IMR-90 (cell line): ENCODE results near the gene CAPZA1.

Source experiments
- BHLHE40 ChIP-seq: fragments of 150-350 bp; IDR thresholded peaks from 2 replicates; pipeline ENCODE4 v1.6.1; 2016; ENCODE audit warnings: mild to moderate bottlenecking, low read depth, low read length
- CEBPB ChIP-seq: IDR thresholded peaks from 2 replicates; pipeline ENCODE4 v1.6.1; 2012; ENCODE audit warnings: low read depth, low read length, improper control_type of control experiment
- CTCF ChIP-seq: conservative IDR thresholded peaks from 2 replicates; pipeline ENCODE4 v1.5.1; 2012; ENCODE audit warnings: mild to moderate bottlenecking, low read depth, low read length, improper control_type of control experiment
- MAZ ChIP-seq: IDR thresholded peaks from 2 replicates; pipeline ENCODE4 v1.6.1; 2012; ENCODE audit warnings: low read depth, mild to moderate bottlenecking, low read length, improper control_type of control experiment, moderate library complexity, borderline replicate concordance
- NFE2L2 ChIP-seq: fragments of 150-350 bp; IDR thresholded peaks from 2 replicates; pipeline ENCODE4 v1.6.1; 2016; ENCODE audit warnings: low read depth, mild to moderate bottlenecking, low read length
- POLR2A ChIP-seq: IDR thresholded peaks from 2 replicates; pipeline ENCODE4 v1.6.1; 2012; ENCODE audit warnings: mild to moderate bottlenecking, low read depth, low read length
- RCOR1 ChIP-seq: IDR thresholded peaks from 2 replicates; pipeline ENCODE4 v1.6.1; 2012; ENCODE audit warnings: mild to moderate bottlenecking, low read length, improper control_type of control experiment; ENCODE audit not compliant: insufficient replicate concordance
- SMC3 ChIP-seq: fragments of 150-350 bp; IDR thresholded peaks from 2 replicates; pipeline ENCODE4 v1.6.1; 2016; ENCODE audit warnings: low read depth, mild to moderate bottlenecking, antibody characterized with exemption, low read length, moderate library complexity
- TF ChIP-seq, protein P1 (sequence below): fragments of 150-350 bp; IDR thresholded peaks from 2 replicates; pipeline ENCODE4 v1.6.1; 2017; ENCODE audit warnings: mild to moderate bottlenecking, antibody characterized with exemption, low read length, low read depth

DNA sequence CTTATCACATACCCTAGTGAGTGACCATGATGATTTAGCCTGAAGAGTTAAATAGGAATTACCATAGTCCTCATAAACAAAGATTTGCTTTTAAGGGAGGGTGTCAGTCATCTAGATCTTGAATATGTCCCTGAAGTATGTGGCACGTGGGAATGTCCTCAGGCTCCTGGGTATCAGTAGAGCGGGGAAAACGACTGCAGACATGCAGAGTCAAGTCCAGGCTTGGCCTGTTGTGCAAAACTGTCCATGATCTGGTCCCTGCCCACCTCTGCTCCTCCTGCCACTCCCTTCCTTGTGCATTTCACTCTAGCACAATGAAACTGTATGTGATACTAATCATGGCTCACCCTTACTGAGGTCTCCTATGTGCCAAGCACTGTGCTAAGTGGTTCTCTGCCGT lies 67.7 kb downstream of the CAPZA1 start:
- TF ChIP-seq POLR2A (no peak), CTCF (no peak), MAZ (no peak), SMC3 (no peak), RCOR1 (no peak), BHLHE40 (no peak), CEBPB (no peak), NFE2L2 (no peak)
- TF ChIP-seq, protein P1, sequence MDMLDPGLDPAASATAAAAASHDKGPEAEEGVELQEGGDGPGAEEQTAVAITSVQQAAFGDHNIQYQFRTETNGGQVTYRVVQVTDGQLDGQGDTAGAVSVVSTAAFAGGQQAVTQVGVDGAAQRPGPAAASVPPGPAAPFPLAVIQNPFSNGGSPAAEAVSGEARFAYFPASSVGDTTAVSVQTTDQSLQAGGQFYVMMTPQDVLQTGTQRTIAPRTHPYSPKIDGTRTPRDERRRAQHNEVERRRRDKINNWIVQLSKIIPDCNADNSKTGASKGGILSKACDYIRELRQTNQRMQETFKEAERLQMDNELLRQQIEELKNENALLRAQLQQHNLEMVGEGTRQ: no peak
